HL-60 (cell line): ENCODE results near the gene RPL32.
A peak's percentile ranks its signal among the peaks of the same experiment; 100 is the strongest.
"Not testable (repeated sequence)": the region's sequence is repeated elsewhere in the genome, so short reads cannot be mapped to it uniquely, and the experiment has no call there.

Experiments
- DNase-seq, 2 experiments: peaks; one replicate each; pipeline ENCODE4 v3.0.0-alpha.2; 2010 to 2020; ENCODE audit warnings: low read depth in 1 of 2, low spot score in 1 of 2
- H3K27ac ChIP-seq: fragments of 250-450 bp; sonication (Bioruptor Pico); replicated peaks from 2 replicates; pipeline ENCODE4 v1.5.1; 2020; ENCODE audit warnings: mild to moderate bottlenecking, moderate library complexity
- H3K27me3 ChIP-seq: fragments of 250-450 bp; sonication (Bioruptor Pico); 2 replicates; pipeline ENCODE4 v1.5.1; 2021; ENCODE audit warnings: mild to moderate bottlenecking, moderate library complexity; ENCODE audit not compliant: insufficient read depth, poor library complexity, severe bottlenecking
- H3K4me3 ChIP-seq: replicated peaks from 2 replicates; pipeline ENCODE4 v1.5.1; 2011; ENCODE audit warnings: mild to moderate bottlenecking, control low read depth, low read length; ENCODE audit not compliant: insufficient read depth
- GABPA ChIP-seq: IDR thresholded peaks from 2 replicates; pipeline ENCODE4 v1.6.1; 2012; ENCODE audit warnings: low read depth
- POLR2AphosphoS5 ChIP-seq: IDR thresholded peaks from 2 replicates; pipeline ENCODE4 v1.6.1; 2012; ENCODE audit warnings: low read depth
- SPI1 ChIP-seq: IDR thresholded peaks from 2 replicates; pipeline ENCODE4 v1.6.1; 2012; ENCODE audit warnings: low read depth, mild to moderate bottlenecking, borderline replicate concordance
- TF ChIP-seq, protein P1 (sequence below): IDR thresholded peaks from one replicate; pipeline ENCODE4 v1.5.1; 2011; ENCODE audit warnings: low read length, control low read depth, inconsistent platforms; ENCODE audit not compliant: insufficient read depth
- TF ChIP-seq, protein P2 (sequence below): IDR thresholded peaks from 2 replicates; pipeline ENCODE4 v1.6.1; 2012; ENCODE audit warnings: low read depth; ENCODE audit not compliant: insufficient replicate concordance

RPL32 gene

DNA sequence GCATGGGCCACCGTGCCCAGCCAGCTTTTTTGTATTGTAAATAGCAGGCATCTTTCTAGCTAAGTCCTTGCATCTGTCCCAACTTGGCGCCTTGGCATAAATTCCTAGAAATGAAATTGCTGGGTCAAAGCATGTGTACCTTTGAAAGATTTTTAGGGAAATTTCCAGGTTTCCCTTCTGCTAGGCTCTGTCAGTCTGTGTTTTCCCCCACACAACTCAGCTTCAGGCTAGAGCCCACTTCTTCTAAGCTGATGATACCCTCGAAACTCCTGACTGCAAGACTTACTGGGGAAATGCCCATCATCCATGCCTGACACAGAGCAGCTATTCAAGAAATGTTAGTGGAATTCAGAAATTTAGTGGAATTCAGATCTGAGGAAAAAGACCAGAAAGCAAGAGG lies 10.8 kb upstream of the RPL32 start:
- Histone ChIP-seq H3K27me3 (peaks cover 8% of the 10 kb centered on the region), H3K27ac (no peak overlapping the region), H3K4me3 (no peak overlapping the region)
- TF ChIP-seq, protein P1, sequence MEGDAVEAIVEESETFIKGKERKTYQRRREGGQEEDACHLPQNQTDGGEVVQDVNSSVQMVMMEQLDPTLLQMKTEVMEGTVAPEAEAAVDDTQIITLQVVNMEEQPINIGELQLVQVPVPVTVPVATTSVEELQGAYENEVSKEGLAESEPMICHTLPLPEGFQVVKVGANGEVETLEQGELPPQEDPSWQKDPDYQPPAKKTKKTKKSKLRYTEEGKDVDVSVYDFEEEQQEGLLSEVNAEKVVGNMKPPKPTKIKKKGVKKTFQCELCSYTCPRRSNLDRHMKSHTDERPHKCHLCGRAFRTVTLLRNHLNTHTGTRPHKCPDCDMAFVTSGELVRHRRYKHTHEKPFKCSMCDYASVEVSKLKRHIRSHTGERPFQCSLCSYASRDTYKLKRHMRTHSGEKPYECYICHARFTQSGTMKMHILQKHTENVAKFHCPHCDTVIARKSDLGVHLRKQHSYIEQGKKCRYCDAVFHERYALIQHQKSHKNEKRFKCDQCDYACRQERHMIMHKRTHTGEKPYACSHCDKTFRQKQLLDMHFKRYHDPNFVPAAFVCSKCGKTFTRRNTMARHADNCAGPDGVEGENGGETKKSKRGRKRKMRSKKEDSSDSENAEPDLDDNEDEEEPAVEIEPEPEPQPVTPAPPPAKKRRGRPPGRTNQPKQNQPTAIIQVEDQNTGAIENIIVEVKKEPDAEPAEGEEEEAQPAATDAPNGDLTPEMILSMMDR, result no peak
- TF ChIP-seq POLR2AphosphoS5, result no peak
- no peak for DNase-seq

DNA sequence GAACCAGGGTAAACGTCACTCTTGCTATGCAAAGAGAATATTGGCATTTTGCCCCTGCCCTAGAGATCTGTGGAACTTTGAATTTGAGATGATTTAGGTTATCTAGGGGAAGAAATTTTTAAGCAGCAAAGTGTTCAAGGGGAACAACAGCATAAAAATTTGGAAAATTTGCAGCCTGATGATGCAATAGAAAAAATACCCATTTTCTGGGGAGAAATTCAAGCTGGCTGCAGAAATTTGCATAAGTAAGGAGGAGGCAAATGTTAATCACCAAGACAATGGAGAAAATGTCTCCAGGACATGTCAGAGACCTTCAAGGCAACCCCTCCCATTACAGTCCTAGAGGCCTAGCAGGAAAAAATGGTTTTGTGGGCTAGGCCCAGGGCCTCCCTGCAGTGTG lies 4.4 kb upstream of the RPL32 start:
- H3K27me3 ChIP-seq, result no peaks in the 10 kb centered on the region
- no peak for DNase-seq
- TF ChIP-seq, protein P1, result no peak
- TF ChIP-seq SPI1 (no peak), GABPA (no peak), POLR2AphosphoS5 (no peak)
- TF ChIP-seq, protein P2, sequence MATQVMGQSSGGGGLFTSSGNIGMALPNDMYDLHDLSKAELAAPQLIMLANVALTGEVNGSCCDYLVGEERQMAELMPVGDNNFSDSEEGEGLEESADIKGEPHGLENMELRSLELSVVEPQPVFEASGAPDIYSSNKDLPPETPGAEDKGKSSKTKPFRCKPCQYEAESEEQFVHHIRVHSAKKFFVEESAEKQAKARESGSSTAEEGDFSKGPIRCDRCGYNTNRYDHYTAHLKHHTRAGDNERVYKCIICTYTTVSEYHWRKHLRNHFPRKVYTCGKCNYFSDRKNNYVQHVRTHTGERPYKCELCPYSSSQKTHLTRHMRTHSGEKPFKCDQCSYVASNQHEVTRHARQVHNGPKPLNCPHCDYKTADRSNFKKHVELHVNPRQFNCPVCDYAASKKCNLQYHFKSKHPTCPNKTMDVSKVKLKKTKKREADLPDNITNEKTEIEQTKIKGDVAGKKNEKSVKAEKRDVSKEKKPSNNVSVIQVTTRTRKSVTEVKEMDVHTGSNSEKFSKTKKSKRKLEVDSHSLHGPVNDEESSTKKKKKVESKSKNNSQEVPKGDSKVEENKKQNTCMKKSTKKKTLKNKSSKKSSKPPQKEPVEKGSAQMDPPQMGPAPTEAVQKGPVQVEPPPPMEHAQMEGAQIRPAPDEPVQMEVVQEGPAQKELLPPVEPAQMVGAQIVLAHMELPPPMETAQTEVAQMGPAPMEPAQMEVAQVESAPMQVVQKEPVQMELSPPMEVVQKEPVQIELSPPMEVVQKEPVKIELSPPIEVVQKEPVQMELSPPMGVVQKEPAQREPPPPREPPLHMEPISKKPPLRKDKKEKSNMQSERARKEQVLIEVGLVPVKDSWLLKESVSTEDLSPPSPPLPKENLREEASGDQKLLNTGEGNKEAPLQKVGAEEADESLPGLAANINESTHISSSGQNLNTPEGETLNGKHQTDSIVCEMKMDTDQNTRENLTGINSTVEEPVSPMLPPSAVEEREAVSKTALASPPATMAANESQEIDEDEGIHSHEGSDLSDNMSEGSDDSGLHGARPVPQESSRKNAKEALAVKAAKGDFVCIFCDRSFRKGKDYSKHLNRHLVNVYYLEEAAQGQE, result no peak
- no peak overlapping the region for H3K4me3 ChIP-seq
- H3K27ac ChIP-seq, result no peak overlapping the region

DNA sequence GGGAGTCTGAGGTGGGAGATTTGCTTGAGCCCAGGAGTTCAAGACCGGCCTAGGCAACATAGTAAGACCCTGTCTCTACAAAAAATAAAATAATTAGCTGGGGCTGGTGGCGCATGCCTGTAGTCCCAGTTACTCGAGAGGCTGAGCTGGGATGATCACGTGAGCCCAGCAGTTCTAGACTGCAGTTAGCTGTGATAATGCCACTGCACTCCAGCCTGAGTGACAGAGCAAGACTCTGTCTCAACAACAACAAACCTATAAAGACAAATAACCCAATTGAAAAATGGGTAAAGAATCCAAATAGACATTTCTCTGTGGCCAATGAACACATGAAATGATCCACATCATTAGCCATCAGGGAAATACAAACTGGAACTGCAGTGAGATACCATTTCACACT lies 1.1 kb upstream of the RPL32 start:
- H3K27ac ChIP-seq, result no peak overlapping the region
- H3K4me3 ChIP-seq, result no peak overlapping the region
- no peak for DNase-seq
- no peaks in the 10 kb centered on the region for H3K27me3 ChIP-seq
- TF ChIP-seq, protein P1, result no peak

DNA sequence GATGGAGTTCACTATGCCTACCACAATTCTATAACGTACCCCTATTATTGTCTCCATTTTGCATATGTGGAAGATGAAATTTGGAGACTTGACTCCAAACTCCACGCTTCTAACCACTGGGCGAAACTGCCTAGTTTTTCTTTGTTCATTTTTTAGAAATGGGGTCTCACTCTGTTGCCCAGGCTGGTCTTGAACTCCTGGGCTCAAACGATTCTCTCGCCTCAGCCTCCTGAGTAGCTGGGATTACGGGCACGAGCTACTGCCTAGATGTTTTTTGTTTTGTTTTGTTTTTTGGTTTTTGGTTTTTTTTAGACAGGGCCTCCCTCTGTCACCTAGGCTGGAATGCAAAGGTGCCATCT lies 584 bp upstream of the RPL32 start:
- Histone ChIP-seq H3K27me3 (no peaks in the 10 kb centered on the region), H3K4me3 (0 out of 2 replicates have a peak overlapping the region, but pooled peaks have one; percentile 2), H3K27ac (peak overlapping the region; percentile 99)
- no peak for DNase-seq
- TF ChIP-seq POLR2AphosphoS5, result no peak

DNA sequence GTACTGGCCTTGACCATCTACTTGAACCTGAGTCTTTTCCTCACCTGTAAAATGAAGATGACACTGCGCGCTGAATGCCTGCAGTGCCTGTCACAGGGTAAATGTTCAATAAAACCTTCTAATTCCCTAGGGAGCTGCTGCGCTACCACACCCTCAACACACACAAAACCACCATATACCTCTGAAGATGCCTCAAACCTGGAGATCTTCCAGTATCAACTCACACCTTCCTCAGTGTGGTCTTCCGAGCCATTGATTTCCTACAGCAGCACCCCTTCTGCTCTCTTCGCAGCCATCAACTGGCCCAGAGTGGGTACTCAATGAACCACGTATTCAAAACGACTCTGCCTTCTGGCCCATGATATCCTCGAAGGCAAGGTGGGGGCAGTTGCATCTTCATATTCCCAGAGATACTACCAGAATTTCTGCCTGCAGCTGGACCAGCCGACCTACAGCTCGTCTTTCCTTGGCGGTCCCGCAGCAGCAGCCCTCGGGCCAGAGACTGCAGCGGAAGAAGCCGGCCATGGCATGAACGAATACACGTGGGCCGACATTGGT lies 695 bp downstream of the RPL32 start:
- H3K27ac ChIP-seq, result peak overlapping the region; percentile 99
- peak overlapping the region; percentile 76 for H3K4me3 ChIP-seq
- no peaks in the 10 kb centered on the region for H3K27me3 ChIP-seq
- TF ChIP-seq SPI1 (no peak), POLR2AphosphoS5 (no peak), GABPA (no peak)
- TF ChIP-seq, protein P1, result no peak
- TF ChIP-seq, protein P2, result no peak
- DNase-seq, result no peak

DNA sequence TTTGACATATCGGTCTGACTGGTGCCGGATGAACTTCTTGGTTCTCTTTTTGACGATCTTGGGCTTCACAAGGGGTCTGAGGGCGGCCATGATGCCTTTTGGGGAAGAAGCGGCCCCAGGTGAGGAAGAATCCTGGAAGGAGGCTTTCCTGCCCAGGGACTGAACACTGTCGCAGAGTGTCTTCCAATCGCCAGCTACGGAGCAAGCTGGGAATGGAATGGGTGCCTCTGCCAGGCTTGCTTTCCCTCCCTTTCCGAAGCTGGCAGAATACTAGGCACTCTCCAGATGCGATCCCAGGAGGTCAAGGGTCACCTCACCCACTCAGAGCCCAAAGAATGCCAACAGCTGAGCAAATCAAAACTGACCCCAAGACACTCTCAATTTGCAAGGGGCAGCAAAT lies 1.2 kb downstream of the RPL32 start:
- DNase-seq, H3K27me3 ChIP-seq: not testable (repeated sequence)
- Histone ChIP-seq H3K4me3 (peak overlapping the region; percentile 76), H3K27ac (peak overlapping the region; percentile 99)
